GM23338 (cell line): ENCODE data around the gene TNFSF9. TPM values are rescaled to one million over a fixed set of nuclear protein-coding genes. Genes with fewer than 3 reads are reported as not detected.

Source experiments
- ATAC-seq: fragments of 200-7000 bp; cut with Tn5 transposase; 3 replicates; pipeline ENCODE4 v1.9.1; 2020
- DNase-seq: peaks from one replicate; pipeline ENCODE4 v3.0.0-alpha.2; 2015; ENCODE audit warnings: low spot score
- H2AFZ ChIP-seq: fragments of 200-600 bp; sonication (generic); 2 replicates; pipeline ENCODE4 v1.8.0; 2016; ENCODE audit warnings: antibody characterized with exemption, mild to moderate bottlenecking, moderate library complexity
- H3F3A ChIP-seq: fragments of 200-600 bp; sonication (generic); replicated peaks from 2 replicates; pipeline ENCODE4 v1.8.0; 2017; ENCODE audit warnings: antibody characterized with exemption, mixed run types, low read depth
- H3K27ac ChIP-seq: fragments of 200-600 bp; sonication (generic); 2 replicates; pipeline ENCODE4 v1.6.1; 2016; ENCODE audit warnings: low read depth
- H3K27me3 ChIP-seq: fragments of 200-600 bp; sonication (generic); 2 replicates; pipeline ENCODE4 v1.8.0; 2016; ENCODE audit warnings: mild to moderate bottlenecking, mixed run types, moderate library complexity; ENCODE audit not compliant: insufficient read depth
- H3K36me3 ChIP-seq: fragments of 200-600 bp; sonication (generic); 2 replicates; pipeline ENCODE4 v1.8.0; 2016; ENCODE audit warnings: mild to moderate bottlenecking; ENCODE audit not compliant: insufficient read depth
- H3K4me1 ChIP-seq: fragments of 200-600 bp; sonication (generic); 2 replicates; pipeline ENCODE4 v1.8.0; 2016; ENCODE audit warnings: mild to moderate bottlenecking, moderate library complexity; ENCODE audit not compliant: insufficient read depth
- H3K4me2 ChIP-seq: fragments of 200-600 bp; sonication (generic); 2 replicates; pipeline ENCODE4 v1.7.1; 2017; ENCODE audit warnings: mixed run types
- H3K4me3 ChIP-seq: fragments of 200-600 bp; sonication (generic); 2 replicates; pipeline ENCODE4 v1.6.1; 2016; ENCODE audit warnings: mixed run types
- H3K79me2 ChIP-seq: fragments of 200-600 bp; sonication (generic); replicated peaks from 2 replicates; pipeline ENCODE4 v1.8.0; 2017; ENCODE audit warnings: mild to moderate bottlenecking; ENCODE audit not compliant: insufficient read depth
- H3K9me2 ChIP-seq: fragments of 200-600 bp; sonication (generic); 2 replicates; pipeline ENCODE4 v1.8.0; 2017; ENCODE audit not compliant: insufficient read depth
- H4K20me1 ChIP-seq: fragments of 200-600 bp; sonication (generic); replicated peaks from 2 replicates; pipeline ENCODE4 v1.8.0; 2017; ENCODE audit warnings: mild to moderate bottlenecking; ENCODE audit not compliant: insufficient read depth
- H3K27ac Mint-ChIP-seq: 2 replicates; pipeline ENCODE4 v1.8.0; 2020; ENCODE audit warnings: inconsistent platforms, mild to moderate bottlenecking, moderate library complexity, mixed read lengths
- H3K27me3 Mint-ChIP-seq: 3 replicates; pipeline ENCODE4 v1.8.0; 2022; ENCODE audit warnings: low read depth, mild to moderate bottlenecking, moderate library complexity, mixed read lengths, inconsistent platforms; ENCODE audit not compliant: insufficient read depth, poor library complexity
- H3K36me3 Mint-ChIP-seq: 3 replicates; pipeline ENCODE4 v1.8.0; 2021; ENCODE audit warnings: low read depth, mild to moderate bottlenecking, inconsistent platforms, moderate library complexity, mixed read lengths
- H3K4me1 Mint-ChIP-seq: 3 replicates; pipeline ENCODE4 v1.8.0; 2020; ENCODE audit warnings: mild to moderate bottlenecking, inconsistent platforms, mixed read lengths
- H3K4me3 Mint-ChIP-seq: 3 replicates; pipeline ENCODE4 v1.8.0; 2021; ENCODE audit warnings: moderate library complexity, mild to moderate bottlenecking, inconsistent platforms, mixed read lengths
- H3K9me3 Mint-ChIP-seq: 3 replicates; pipeline ENCODE4 v1.8.0; 2020; ENCODE audit warnings: moderate library complexity, mild to moderate bottlenecking, inconsistent platforms, mixed read lengths
- CREB1 ChIP-seq: fragments of 250-450 bp; sonication (Bioruptor Pico); IDR thresholded peaks from 2 replicates; pipeline ENCODE4 v1.5.0; 2020; ENCODE audit warnings: low read depth, mild to moderate bottlenecking, moderate library complexity
- EZH2 ChIP-seq: fragments of 200-600 bp; sonication (generic); IDR thresholded peaks from one replicate; pipeline ENCODE4 v1.8.0; 2017; ENCODE audit warnings: antibody characterized with exemption, mild to moderate bottlenecking, low read depth; ENCODE audit not compliant: unreplicated experiment
- EZH2phosphoT487 ChIP-seq: fragments of 200-600 bp; sonication (generic); IDR thresholded peaks from one replicate; pipeline ENCODE4 v1.8.1; 2018; ENCODE audit warnings: antibody characterized with exemption; ENCODE audit not compliant: unreplicated experiment
- POLR2AphosphoS5 ChIP-seq: IDR thresholded peaks from 2 replicates; pipeline ENCODE4 v1.6.1; 2016; ENCODE audit warnings: antibody characterized with exemption, low read depth
- REST ChIP-seq: IDR thresholded peaks from one replicate; pipeline ENCODE4 v1.6.1; 2018; ENCODE audit warnings: antibody characterized with exemption; ENCODE audit not compliant: unreplicated experiment
- ZNF114 ChIP-seq: fragments of 250-450 bp; sonication (Bioruptor Pico); IDR thresholded peaks from 2 replicates; pipeline ENCODE4 v1.5.0; 2020; ENCODE audit warnings: mild to moderate bottlenecking, moderate library complexity
- ZNF331 ChIP-seq: fragments of 250-450 bp; sonication (Bioruptor Pico); IDR thresholded peaks from 2 replicates; pipeline ENCODE4 v1.5.0; 2020; ENCODE audit warnings: low read depth, mild to moderate bottlenecking, moderate library complexity
- ZNF462 ChIP-seq: fragments of 250-450 bp; sonication (Bioruptor Pico); IDR thresholded peaks from 2 replicates; pipeline ENCODE4 v1.5.0; 2020; ENCODE audit warnings: mild to moderate bottlenecking, moderate library complexity
- polyA plus RNA-seq: library from polyadenylated mRNA; unstranded; fragments of >200 nt; fragmentation: Nextera tagmentation; extraction: Ambion mirVana; gene quantifications from 2 replicates; pipeline ENCODE4 v1.2.1, GENCODE V29; 2016
- total RNA-seq: library from RNA; depleted of rRNA; stranded (reverse); fragments of >200 nt; shearing (Covaris generic); gene quantifications from 2 replicates; pipeline ENCODE4 v1.2.3, GENCODE V29; 2014

The TNFSF9 gene
- total and polyA plus RNA-seq, 2 experiments from 2014 or later = 2.6 to 9.1 TPM

GRCh38 chr19:6533000-6533328 is 2.1 kb downstream of the TNFSF9 start (continued):
- no peak for TF ChIP-seq REST
- no peak for TF ChIP-seq ZNF114 (CRISPR knock-in tag)
- no peak for TF ChIP-seq EZH2phosphoT487
- TF ChIP-seq EZH2 = no peak
- no peak for TF ChIP-seq ZNF331 (CRISPR knock-in tag)

- DNase-seq = peak; percentile 92
- Histone ChIP-seq H3K27ac (no peak overlapping the region), H3K36me3 (no peaks in the 10 kb centered on the region; the same call in 1 of the 2 replicates), H4K20me1 (no peaks in the 10 kb centered on the region), H3F3A (peaks cover 10% of the 10 kb centered on the region), H3K4me1 (peaks cover 22% of the 10 kb centered on the region), H2AFZ (0 out of 2 replicates have a peak overlapping the region, but pooled peaks have one; percentile 59), H3K4me2 (peak overlapping the region; percentile 79), H3K27me3 (peaks cover 57% of the 10 kb centered on the region), H3K4me3 (peak overlapping the region; percentile 57), H3K9me2 (no peaks in the 10 kb centered on the region), H3K79me2 (no peaks in the 10 kb centered on the region)
- no peak overlapping the region for H3K27ac Mint-ChIP-seq
- H3K4me1 Mint-ChIP-seq = peaks cover 22% of the 10 kb centered on the region
- peaks cover 48% of the 10 kb centered on the region for H3K27me3 Mint-ChIP-seq
- peaks cover 31% of the 10 kb centered on the region for H3K36me3 Mint-ChIP-seq
- peak overlapping the region; percentile 58; the same call in 2 of the 3 replicates for H3K4me3 Mint-ChIP-seq
- H3K9me3 Mint-ChIP-seq = peaks cover 69% of the 10 kb centered on the region
- peak; percentile 32 for ATAC-seq
- TF ChIP-seq ZNF331 (CRISPR knock-in tag) (no peak), ZNF114 (CRISPR knock-in tag) (no peak), REST (no peak), ZNF462 (no peak), POLR2AphosphoS5 (no peak), CREB1 (CRISPR knock-in tag) (no peak)
These were observed 3.1 kb downstream of the TNFSF9 start for GRCh38 chr19:6533746-6534418.
